SK-N-SH treated with all-trans-retinoic acid at 6 μM for 48 hours (cell line): Measurements from ENCODE around the gene CACNA2D2.

Source experiments
- ARNTL ChIP-seq: fragments of 450-650 bp; formaldehyde crosslinking; IDR thresholded peaks from 2 replicates; pipeline ENCODE4 v1.5.0; 2020; ENCODE audit warnings: low read depth, mild to moderate bottlenecking, moderate library complexity, borderline replicate concordance
- CSDC2 ChIP-seq: fragments of 250-450 bp; sonication (Bioruptor Pico); IDR thresholded peaks from 2 replicates; pipeline ENCODE4 v1.5.0; 2020; ENCODE audit warnings: mild to moderate bottlenecking, moderate library complexity
- GLIS3 ChIP-seq: fragments of 250-450 bp; sonication (Bioruptor Pico); IDR thresholded peaks from 2 replicates; pipeline ENCODE4 v1.5.0; 2020; ENCODE audit warnings: mild to moderate bottlenecking, moderate library complexity
- OSR1 ChIP-seq: fragments of 250-450 bp; sonication (Bioruptor Pico); IDR thresholded peaks from 2 replicates; pipeline ENCODE4 v1.8.0; 2022; ENCODE audit warnings: moderate library complexity, mild to moderate bottlenecking, inconsistent platforms
- PPARA ChIP-seq: fragments of 250-450 bp; sonication (Bioruptor Pico); IDR thresholded peaks from 2 replicates; pipeline ENCODE4 v1.5.0; 2020; ENCODE audit warnings: mild to moderate bottlenecking, borderline replicate concordance
- RARB ChIP-seq: fragments of 250-450 bp; sonication (Bioruptor Pico); IDR thresholded peaks from 2 replicates; pipeline ENCODE4 v1.8.0; 2021; ENCODE audit warnings: mild to moderate bottlenecking, moderate library complexity
- SNAI2 ChIP-seq: fragments of 250-450 bp; sonication (Bioruptor Pico); IDR thresholded peaks from 2 replicates; pipeline ENCODE4 v1.5.0; 2020; ENCODE audit warnings: mild to moderate bottlenecking, moderate library complexity
- TCF4 ChIP-seq: fragments of 250-450 bp; sonication (Bioruptor Pico); IDR thresholded peaks from 2 replicates; pipeline ENCODE4 v1.8.0; 2021; ENCODE audit warnings: mild to moderate bottlenecking, moderate library complexity, borderline replicate concordance
- TOX ChIP-seq: fragments of 250-450 bp; sonication (Bioruptor Pico); IDR thresholded peaks from 2 replicates; pipeline ENCODE4 v1.8.0; 2021; ENCODE audit warnings: mild to moderate bottlenecking, moderate library complexity, borderline replicate concordance
- ZC3H10 ChIP-seq: fragments of 250-450 bp; sonication (Bioruptor Pico); IDR thresholded peaks from 2 replicates; pipeline ENCODE4 v1.5.1; 2021; ENCODE audit warnings: mild to moderate bottlenecking, moderate library complexity
- ZNF70 ChIP-seq: fragments of 450-650 bp; formaldehyde crosslinking; IDR thresholded peaks from 2 replicates; pipeline ENCODE4 v1.5.0; 2020; ENCODE audit warnings: mild to moderate bottlenecking, moderate library complexity
- TF ChIP-seq, protein P1 (sequence below): fragments of 250-450 bp; sonication (Bioruptor Pico); IDR thresholded peaks from 2 replicates; pipeline ENCODE4 v1.5.1; 2020; ENCODE audit warnings: low read depth, mild to moderate bottlenecking, moderate library complexity
- TF ChIP-seq, protein P2 (sequence below): fragments of 250-450 bp; sonication (Bioruptor Pico); IDR thresholded peaks from 2 replicates; pipeline ENCODE4 v1.8.0; 2020; ENCODE audit warnings: mild to moderate bottlenecking, moderate library complexity, borderline replicate concordance

DNA sequence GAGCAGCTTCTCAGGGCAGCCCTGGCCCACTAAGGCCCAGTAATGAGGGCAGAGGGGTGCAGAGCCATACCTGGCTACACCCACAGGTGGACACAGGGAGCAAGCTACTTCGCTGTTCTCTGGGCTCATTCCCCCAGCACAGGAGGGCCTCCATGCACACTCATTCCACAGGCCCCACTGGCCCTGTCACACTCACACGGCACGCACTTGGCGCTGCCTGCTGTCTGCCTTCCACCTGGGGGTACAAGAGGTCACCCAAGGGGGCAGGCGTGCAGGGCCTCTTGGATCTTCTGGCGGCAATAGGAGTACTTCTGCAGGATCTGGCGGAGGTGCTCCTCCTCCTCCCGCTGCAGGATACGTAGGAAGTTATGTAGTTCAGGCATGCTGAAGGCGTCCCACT is 173.1 kb downstream of the CACNA2D2 start:
- TF ChIP-seq ARNTL (CRISPR knock-in tag) (no peak), OSR1 (CRISPR knock-in tag) (no peak), GLIS3 (CRISPR knock-in tag) (no peak), ZC3H10 (CRISPR knock-in tag) (no peak), PPARA (CRISPR knock-in tag) (no peak), RARB (CRISPR knock-in tag) (no peak), ZNF70 (CRISPR knock-in tag) (no peak), TOX (CRISPR knock-in tag) (no peak), CSDC2 (CRISPR knock-in tag) (no peak), TCF4 (CRISPR knock-in tag) (no peak), SNAI2 (no peak)
- TF ChIP-seq, protein P1, sequence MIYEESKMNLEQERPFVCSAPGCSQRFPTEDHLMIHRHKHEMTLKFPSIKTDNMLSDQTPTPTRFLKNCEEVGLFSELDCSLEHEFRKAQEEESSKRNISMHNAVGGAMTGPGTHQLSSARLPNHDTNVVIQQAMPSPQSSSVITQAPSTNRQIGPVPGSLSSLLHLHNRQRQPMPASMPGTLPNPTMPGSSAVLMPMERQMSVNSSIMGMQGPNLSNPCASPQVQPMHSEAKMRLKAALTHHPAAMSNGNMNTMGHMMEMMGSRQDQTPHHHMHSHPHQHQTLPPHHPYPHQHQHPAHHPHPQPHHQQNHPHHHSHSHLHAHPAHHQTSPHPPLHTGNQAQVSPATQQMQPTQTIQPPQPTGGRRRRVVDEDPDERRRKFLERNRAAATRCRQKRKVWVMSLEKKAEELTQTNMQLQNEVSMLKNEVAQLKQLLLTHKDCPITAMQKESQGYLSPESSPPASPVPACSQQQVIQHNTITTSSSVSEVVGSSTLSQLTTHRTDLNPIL (CRISPR knock-in tag) = no peak
- TF ChIP-seq, protein P2, sequence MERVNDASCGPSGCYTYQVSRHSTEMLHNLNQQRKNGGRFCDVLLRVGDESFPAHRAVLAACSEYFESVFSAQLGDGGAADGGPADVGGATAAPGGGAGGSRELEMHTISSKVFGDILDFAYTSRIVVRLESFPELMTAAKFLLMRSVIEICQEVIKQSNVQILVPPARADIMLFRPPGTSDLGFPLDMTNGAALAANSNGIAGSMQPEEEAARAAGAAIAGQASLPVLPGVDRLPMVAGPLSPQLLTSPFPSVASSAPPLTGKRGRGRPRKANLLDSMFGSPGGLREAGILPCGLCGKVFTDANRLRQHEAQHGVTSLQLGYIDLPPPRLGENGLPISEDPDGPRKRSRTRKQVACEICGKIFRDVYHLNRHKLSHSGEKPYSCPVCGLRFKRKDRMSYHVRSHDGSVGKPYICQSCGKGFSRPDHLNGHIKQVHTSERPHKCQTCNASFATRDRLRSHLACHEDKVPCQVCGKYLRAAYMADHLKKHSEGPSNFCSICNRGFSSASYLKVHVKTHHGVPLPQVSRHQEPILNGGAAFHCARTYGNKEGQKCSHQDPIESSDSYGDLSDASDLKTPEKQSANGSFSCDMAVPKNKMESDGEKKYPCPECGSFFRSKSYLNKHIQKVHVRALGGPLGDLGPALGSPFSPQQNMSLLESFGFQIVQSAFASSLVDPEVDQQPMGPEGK (CRISPR knock-in tag) = no peak
